PC-3 (cell line): ENCODE results near the gene NOS1. TPM values are rescaled to one million over a fixed set of nuclear protein-coding genes. Genes with fewer than 3 reads are reported as not detected.

ENCODE experiments used
- ATAC-seq: fragments of 200-7000 bp; cut with Tn5 transposase; 2 replicates; pipeline ENCODE4 v1.9.1; 2020; ENCODE audit warnings: mild to moderate bottlenecking, moderate library complexity
- BruUV-seq: library from RNA; stranded (reverse); fragments of 400-500 nt; replicated peaks from 2 replicates; lab custom pipeline; 2021; lab: Mats Ljungman, UMichigan
- CTCF ChIA-PET: fragments of 300-600 bp; sonication (Branson Sonifier 250); formaldehyde crosslinking; loops from one replicate; lab custom pipeline; 2022; ENCODE audit warnings: antibody characterized with exemption; lab: Charles Lee
- POLR2A ChIA-PET: fragments of 300-600 bp; sonication (Branson Sonifier 250); formaldehyde crosslinking; loops from one replicate; lab custom pipeline; 2022; ENCODE audit warnings: antibody characterized with exemption; ENCODE audit not compliant: unreplicated experiment; lab: Charles Lee
- DNase-seq: peaks from one replicate; pipeline ENCODE4 v3.0.0-alpha.2; 2015
- H2AFZ ChIP-seq: fragments of 300-600 bp; sonication (generic); 2 replicates; pipeline ENCODE4 v1.6.0; 2016; ENCODE audit warnings: antibody characterized with exemption, low read length
- H3F3A ChIP-seq: fragments of 300-600 bp; sonication (generic); one replicate; pipeline ENCODE4 v1.6.0; 2017; ENCODE audit warnings: antibody characterized with exemption, low read length, control low read depth, mild to moderate bottlenecking; ENCODE audit not compliant: unreplicated experiment
- H3K27ac ChIP-seq: fragments of 300-600 bp; sonication (generic); 2 replicates; pipeline ENCODE4 v1.5.1; 2016; ENCODE audit warnings: mild to moderate bottlenecking, low read length
- H3K27me3 ChIP-seq: fragments of 300-600 bp; sonication (generic); 2 replicates; pipeline ENCODE4 v1.6.1; 2016; ENCODE audit warnings: low read length, mixed read lengths
- H3K36me3 ChIP-seq: fragments of 300-600 bp; sonication (generic); 2 replicates; pipeline ENCODE4 v1.6.1; 2016; ENCODE audit warnings: low read depth, mixed run types, low read length, mixed read lengths
- H3K4me1 ChIP-seq: fragments of 300-600 bp; sonication (generic); 2 replicates; pipeline ENCODE4 v1.5.1; 2016; ENCODE audit warnings: low read length; ENCODE audit not compliant: insufficient read depth
- H3K4me2 ChIP-seq: fragments of 300-600 bp; sonication (generic); 2 replicates; pipeline ENCODE4 v1.6.0; 2016; ENCODE audit warnings: low read length
- H3K4me3 ChIP-seq: fragments of 300-600 bp; sonication (generic); 2 replicates; pipeline ENCODE4 v1.5.1; 2016; ENCODE audit warnings: mild to moderate bottlenecking, low read length, mixed read lengths
- H3K79me2 ChIP-seq: fragments of 300-600 bp; sonication (generic); 2 replicates; pipeline ENCODE4 v1.6.1; 2017; ENCODE audit warnings: low read length, mixed read lengths
- H3K9ac ChIP-seq: fragments of 300-600 bp; sonication (generic); 2 replicates; pipeline ENCODE4 v1.6.0; 2016; ENCODE audit warnings: mild to moderate bottlenecking, low read length
- H3K9me2 ChIP-seq: fragments of 300-600 bp; sonication (generic); replicated peaks from 2 replicates; pipeline ENCODE4 v1.6.1; 2016; ENCODE audit warnings: mixed run types, low read length, mixed read lengths
- H3K9me3 ChIP-seq: fragments of 300-600 bp; sonication (generic); 2 replicates; pipeline ENCODE4 v1.6.1; 2016; ENCODE audit warnings: low read length, mixed read lengths
- H4K20me1 ChIP-seq: fragments of 300-600 bp; sonication (generic); 2 replicates; pipeline ENCODE4 v1.6.1; 2016; ENCODE audit warnings: low read length, mixed read lengths
- CTCF ChIP-seq: fragments of 300-600 bp; sonication (generic); conservative IDR thresholded peaks from 2 replicates; pipeline ENCODE4 v1.5.1; 2017; ENCODE audit warnings: antibody characterized with exemption, low read depth, mild to moderate bottlenecking, low read length
- EZH2 ChIP-seq: fragments of 300-600 bp; sonication (generic); IDR thresholded peaks from one replicate; pipeline ENCODE4 v1.6.1; 2017; ENCODE audit warnings: antibody characterized with exemption, mild to moderate bottlenecking, low read length; ENCODE audit not compliant: unreplicated experiment
- EZH2phosphoT487 ChIP-seq: fragments of 300-600 bp; sonication (generic); IDR thresholded peaks from 2 replicates; pipeline ENCODE4 v1.6.1; 2018; ENCODE audit warnings: mild to moderate bottlenecking, antibody characterized with exemption, low read length, borderline replicate concordance
- intact Hi-C: fragments of 100-400 bp; cut with micrococcal nuclease; formaldehyde crosslinking; loops from 2 replicates; pipeline ENCODE4 v1.9.0; 2023
- total RNA-seq: library from RNA; depleted of rRNA; stranded (reverse); fragments of >200 nt; gene quantifications from 2 replicates; pipeline ENCODE4 v1.2.3, GENCODE V29; 2014

NOS1 gene
- total RNA-seq, 1 experiment from 2014 or later: 0.11 TPM

GRCh38 chr12:117273091-117273490 is 88.3 kb downstream of the NOS1 start:
- H3K79me2 ChIP-seq: no peaks in the 10 kb centered on the region
- no peak overlapping the region for H3K9ac ChIP-seq
- CTCF ChIA-PET: no interaction called here
- peak; percentile 38 for DNase-seq
- no peak overlapping the region for H2AFZ ChIP-seq
- intact Hi-C loops: no loop called here
- no peaks in the 10 kb centered on the region for H3K9me3 ChIP-seq
- no peaks in the 10 kb centered on the region for H3F3A ChIP-seq
- no peaks in the 10 kb centered on the region for H3K36me3 ChIP-seq
- H4K20me1 ChIP-seq: no peaks in the 10 kb centered on the region
- no peak overlapping the region for H3K4me3 ChIP-seq
- no peaks in the 10 kb centered on the region for H3K9me2 ChIP-seq
- no peak overlapping the region for H3K27ac ChIP-seq
- BruUV-seq: no TSS peak
- no peaks in the 10 kb centered on the region for H3K4me1 ChIP-seq
- no peak overlapping the region for H3K4me2 ChIP-seq
- peak; percentile 68 for ATAC-seq
- TF ChIP-seq CTCF: no peak
- no peak for TF ChIP-seq EZH2phosphoT487
- TF ChIP-seq EZH2: no peak
- no peaks in the 10 kb centered on the region for H3K27me3 ChIP-seq
- POLR2A ChIA-PET: no interaction called here

GRCh38 chr12:117272690-117273089 is 88.7 kb downstream of the NOS1 start:
- ATAC-seq: peak; percentile 22; the same call in 1 of the 2 replicates
- DNase-seq: no peak
- Histone ChIP-seq H3K9me3 (no peaks in the 10 kb centered on the region), H3K4me3 (no peak overlapping the region), H3K36me3 (no peaks in the 10 kb centered on the region), H3F3A (no peaks in the 10 kb centered on the region), H3K27ac (no peak overlapping the region), H4K20me1 (no peaks in the 10 kb centered on the region), H3K9me2 (no peaks in the 10 kb centered on the region), H3K4me1 (no peaks in the 10 kb centered on the region), H3K79me2 (no peaks in the 10 kb centered on the region), H2AFZ (no peak overlapping the region), H3K27me3 (no peaks in the 10 kb centered on the region), H3K4me2 (no peak overlapping the region), H3K9ac (no peak overlapping the region)
- BruUV-seq: no TSS peak
- intact Hi-C loops: no loop called here
- TF ChIP-seq EZH2phosphoT487: no peak
- TF ChIP-seq EZH2: no peak
- no peak for TF ChIP-seq CTCF
- ChIA-PET CTCF (no interaction called here), POLR2A (no interaction called here)

- no peak overlapping the region for H3K9ac ChIP-seq
- no peak overlapping the region for H2AFZ ChIP-seq
- intact Hi-C loops: no loop called here
- H3K4me2 ChIP-seq: no peak overlapping the region
- H3K36me3 ChIP-seq: 0 out of 2 replicates have a peak, but pooled peaks cover 5% of the 10 kb centered on the region
- H3F3A ChIP-seq: no peaks in the 10 kb centered on the region
- TF ChIP-seq EZH2phosphoT487: no peak
- TF ChIP-seq CTCF: no peak
- no peak for TF ChIP-seq EZH2
- H3K4me3 ChIP-seq: no peak overlapping the region
- ATAC-seq (no peak), DNase-seq (no peak)
- ChIA-PET CTCF (no interaction called here), POLR2A (no interaction called here)
- H3K27ac ChIP-seq: no peak overlapping the region
- peaks cover 19% of the 10 kb centered on the region for H3K9me3 ChIP-seq
- no peaks in the 10 kb centered on the region for H3K9me2 ChIP-seq
- no TSS peak for BruUV-seq
- no peaks in the 10 kb centered on the region for H3K4me1 ChIP-seq
- H3K79me2 ChIP-seq: no peaks in the 10 kb centered on the region
- no peaks in the 10 kb centered on the region for H3K27me3 ChIP-seq
- H4K20me1 ChIP-seq: no peaks in the 10 kb centered on the region
These were observed 98.7 kb downstream of the NOS1 start for GRCh38 chr12:117262749-117263148.
